ENCODE measurements around the gene SPARC.
"Not testable (repeated sequence)": the region's sequence is repeated elsewhere in the genome, so short reads cannot be mapped to it uniquely, and the experiment has no call there.

Gene SPARC

GRCh38 chr5:151699071-151699901 is 12.6 kb upstream of the SPARC start:
- no peak for DNase-seq

- not testable (repeated sequence) for DNase-seq
These were observed 11.4 kb upstream of the SPARC start for GRCh38 chr5:151698081-151698480.

- DNase-seq, result no peak
These were observed 10.7 kb upstream of the SPARC start for GRCh38 chr5:151697452-151697851.

- DNase-seq, result no peak
These were observed 9.9 kb upstream of the SPARC start for GRCh38 chr5:151696470-151697061.

GRCh38 chr5:151695464-151695863 is 8.7 kb upstream of the SPARC start:
- no peak for DNase-seq

- no peak for DNase-seq
These were observed 7.3 kb upstream of the SPARC start for GRCh38 chr5:151694035-151694485.

GRCh38 chr5:151692312-151692711 is 5.6 kb upstream of the SPARC start:
- no peak for DNase-seq

GRCh38 chr5:151691706-151692105 is 5.0 kb upstream of the SPARC start:
- DNase-seq, result no peak

GRCh38 chr5:151689591-151689990 is 2.9 kb upstream of the SPARC start:
- DNase-seq, result not testable (repeated sequence)

GRCh38 chr5:151688436-151688835 is 1.7 kb upstream of the SPARC start:
- DNase-seq, result no peak

GRCh38 chr5:151685749-151686673 is 704 bp downstream of the SPARC start:
- DNase-seq, result no peak

GRCh38 chr5:151684690-151685361 is 1.9 kb downstream of the SPARC start:
- DNase-seq, result no peak

GRCh38 chr5:151683986-151684588 is 2.6 kb downstream of the SPARC start:
- DNase-seq, result no peak

- DNase-seq, result no peak
These were observed 3.3 kb downstream of the SPARC start for GRCh38 chr5:151683444-151683843.

GRCh38 chr5:151682751-151683331 is 3.9 kb downstream of the SPARC start:
- no peak for DNase-seq

GRCh38 chr5:151682240-151682639 is 4.5 kb downstream of the SPARC start:
- DNase-seq, result no peak

- no peak for DNase-seq
These were observed 5.7 kb downstream of the SPARC start for GRCh38 chr5:151680944-151681427.

- not testable (repeated sequence) for DNase-seq
These were observed 6.6 kb downstream of the SPARC start for GRCh38 chr5:151680156-151680505.

- no peak for DNase-seq
These were observed 7.1 kb downstream of the SPARC start for GRCh38 chr5:151679421-151680155.

- no peak for DNase-seq
These were observed 8.0 kb downstream of the SPARC start for GRCh38 chr5:151678713-151679112.
